ENCODE measurements around the gene TNFRSF13B.

Gene TNFRSF13B

DNA sequence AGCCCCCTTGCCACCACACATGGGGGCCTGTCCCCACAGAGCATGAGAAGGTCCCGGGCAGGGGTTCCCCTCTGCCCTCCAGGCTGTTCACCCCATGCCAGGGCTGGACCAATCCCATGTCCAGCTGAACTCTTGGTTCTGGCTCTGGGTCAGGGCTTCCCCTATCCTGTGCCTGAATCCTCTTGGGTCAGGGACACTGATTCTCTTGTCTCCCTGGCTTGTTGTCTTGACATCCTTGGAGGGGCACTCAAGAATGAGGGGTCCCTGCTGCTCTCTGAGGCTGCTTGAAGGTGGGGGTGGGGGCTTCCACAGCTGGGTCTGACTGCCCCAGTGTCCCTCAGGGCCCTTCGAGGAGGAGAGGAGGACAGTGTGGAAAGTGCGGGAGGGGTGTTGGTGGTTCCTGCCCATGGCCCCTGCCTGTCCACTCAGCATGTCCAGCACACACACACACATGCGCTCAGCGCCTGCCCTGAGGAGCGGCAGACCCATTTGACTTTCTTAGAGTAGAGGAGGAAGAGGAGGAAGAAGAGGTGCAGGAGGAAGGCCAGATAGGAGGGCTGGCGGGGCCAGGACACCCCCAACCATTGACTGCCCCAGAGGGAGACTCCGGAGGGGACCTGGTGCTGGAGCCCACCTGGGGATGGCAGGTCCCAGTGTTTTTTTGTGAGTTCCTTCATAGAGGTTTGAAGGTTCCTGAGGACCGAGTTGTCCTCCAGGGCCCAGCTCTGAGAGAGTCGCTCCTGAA lies 47.0 kb downstream of the TNFRSF13B start:
- Histone ChIP-seq H3K27me3 (ENCODE audit: insufficient read depth, poor library complexity, severe bottlenecking) (no peaks in the 10 kb centered on the region), H3K27ac (replicated peaks) (no peak overlapping the region), H3K4me3 (replicated peaks; ENCODE audit: insufficient read depth, low read length) (no peak overlapping the region)
- TF ChIP-seq SPI1 (IDR thresholded peaks at IDR 0.05; ENCODE audit: borderline replicate concordance, low read depth) (no peak), POLR2AphosphoS5 (IDR thresholded peaks at IDR 0.05; ENCODE audit: low read depth) (no peak), REST (IDR thresholded peaks at IDR 0.05; ENCODE audit: insufficient replicate concordance, low read depth) (no peak), GABPA (IDR thresholded peaks at IDR 0.05; ENCODE audit: low read depth) (no peak)
- TF ChIP-seq, protein P1, sequence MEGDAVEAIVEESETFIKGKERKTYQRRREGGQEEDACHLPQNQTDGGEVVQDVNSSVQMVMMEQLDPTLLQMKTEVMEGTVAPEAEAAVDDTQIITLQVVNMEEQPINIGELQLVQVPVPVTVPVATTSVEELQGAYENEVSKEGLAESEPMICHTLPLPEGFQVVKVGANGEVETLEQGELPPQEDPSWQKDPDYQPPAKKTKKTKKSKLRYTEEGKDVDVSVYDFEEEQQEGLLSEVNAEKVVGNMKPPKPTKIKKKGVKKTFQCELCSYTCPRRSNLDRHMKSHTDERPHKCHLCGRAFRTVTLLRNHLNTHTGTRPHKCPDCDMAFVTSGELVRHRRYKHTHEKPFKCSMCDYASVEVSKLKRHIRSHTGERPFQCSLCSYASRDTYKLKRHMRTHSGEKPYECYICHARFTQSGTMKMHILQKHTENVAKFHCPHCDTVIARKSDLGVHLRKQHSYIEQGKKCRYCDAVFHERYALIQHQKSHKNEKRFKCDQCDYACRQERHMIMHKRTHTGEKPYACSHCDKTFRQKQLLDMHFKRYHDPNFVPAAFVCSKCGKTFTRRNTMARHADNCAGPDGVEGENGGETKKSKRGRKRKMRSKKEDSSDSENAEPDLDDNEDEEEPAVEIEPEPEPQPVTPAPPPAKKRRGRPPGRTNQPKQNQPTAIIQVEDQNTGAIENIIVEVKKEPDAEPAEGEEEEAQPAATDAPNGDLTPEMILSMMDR (IDR thresholded peaks at IDR 0.05; ENCODE audit: insufficient read depth, low read length): no peak
- no peak for DNase-seq (ENCODE audit: low read depth in 1 of 2, low spot score in 1 of 2)

- TF ChIP-seq REST (IDR thresholded peaks at IDR 0.05; ENCODE audit: insufficient replicate concordance, low read depth) (no peak), POLR2AphosphoS5 (IDR thresholded peaks at IDR 0.05; ENCODE audit: low read depth) (no peak), SPI1 (IDR thresholded peaks at IDR 0.05; ENCODE audit: borderline replicate concordance, low read depth) (no peak), GABPA (IDR thresholded peaks at IDR 0.05; ENCODE audit: low read depth) (no peak)
- TF ChIP-seq, protein P1 (IDR thresholded peaks at IDR 0.05; ENCODE audit: insufficient read depth, low read length): no peak
- DNase-seq (ENCODE audit: low read depth in 1 of 2, low spot score in 1 of 2): no peak
- no peak overlapping the region for H3K4me3 ChIP-seq (replicated peaks; ENCODE audit: insufficient read depth, low read length)
- H3K27ac ChIP-seq (replicated peaks): no peak overlapping the region
- no peaks in the 10 kb centered on the region for H3K27me3 ChIP-seq (ENCODE audit: insufficient read depth, poor library complexity, severe bottlenecking)
Observed at GRCh38 chr17:16923904-16924695, 47.8 kb downstream of the TNFRSF13B start.

- TF ChIP-seq GABPA (IDR thresholded peaks at IDR 0.05; ENCODE audit: low read depth) (no peak), SPI1 (IDR thresholded peaks at IDR 0.05; ENCODE audit: borderline replicate concordance, low read depth) (no peak), POLR2AphosphoS5 (IDR thresholded peaks at IDR 0.05; ENCODE audit: low read depth) (no peak), REST (IDR thresholded peaks at IDR 0.05; ENCODE audit: insufficient replicate concordance, low read depth) (no peak)
- TF ChIP-seq, protein P1 (IDR thresholded peaks at IDR 0.05; ENCODE audit: insufficient read depth, low read length): no peak
- DNase-seq (ENCODE audit: low read depth in 1 of 2, low spot score in 1 of 2): no peak
- Histone ChIP-seq H3K27me3 (ENCODE audit: insufficient read depth, poor library complexity, severe bottlenecking) (no peaks in the 10 kb centered on the region), H3K27ac (replicated peaks) (no peak overlapping the region), H3K4me3 (replicated peaks; ENCODE audit: insufficient read depth, low read length) (no peak overlapping the region)
Observed at GRCh38 chr17:16923097-16923903, 48.6 kb downstream of the TNFRSF13B start.
